Inflammatory macrophage (primary cell): ENCODE measurements around the gene GPR180.

Experiments used
- DNase-seq, 2 donors: peaks; one replicate each; pipeline ENCODE4 v3.0.0-alpha.2; 2020 to 2022
- total RNA-seq, 18 experiments: gene quantifications; one replicate each; lab custom pipeline; 2026; ENCODE audit warnings: mixed read lengths in 6 of 18, inconsistent platforms in 2 of 18; lab: John Stamatoyannopoulos, UW

GPR180 gene
- 21.3 to 47.9 (median 34.8) reads per million in 18 experiments for total RNA-seq

DNA sequence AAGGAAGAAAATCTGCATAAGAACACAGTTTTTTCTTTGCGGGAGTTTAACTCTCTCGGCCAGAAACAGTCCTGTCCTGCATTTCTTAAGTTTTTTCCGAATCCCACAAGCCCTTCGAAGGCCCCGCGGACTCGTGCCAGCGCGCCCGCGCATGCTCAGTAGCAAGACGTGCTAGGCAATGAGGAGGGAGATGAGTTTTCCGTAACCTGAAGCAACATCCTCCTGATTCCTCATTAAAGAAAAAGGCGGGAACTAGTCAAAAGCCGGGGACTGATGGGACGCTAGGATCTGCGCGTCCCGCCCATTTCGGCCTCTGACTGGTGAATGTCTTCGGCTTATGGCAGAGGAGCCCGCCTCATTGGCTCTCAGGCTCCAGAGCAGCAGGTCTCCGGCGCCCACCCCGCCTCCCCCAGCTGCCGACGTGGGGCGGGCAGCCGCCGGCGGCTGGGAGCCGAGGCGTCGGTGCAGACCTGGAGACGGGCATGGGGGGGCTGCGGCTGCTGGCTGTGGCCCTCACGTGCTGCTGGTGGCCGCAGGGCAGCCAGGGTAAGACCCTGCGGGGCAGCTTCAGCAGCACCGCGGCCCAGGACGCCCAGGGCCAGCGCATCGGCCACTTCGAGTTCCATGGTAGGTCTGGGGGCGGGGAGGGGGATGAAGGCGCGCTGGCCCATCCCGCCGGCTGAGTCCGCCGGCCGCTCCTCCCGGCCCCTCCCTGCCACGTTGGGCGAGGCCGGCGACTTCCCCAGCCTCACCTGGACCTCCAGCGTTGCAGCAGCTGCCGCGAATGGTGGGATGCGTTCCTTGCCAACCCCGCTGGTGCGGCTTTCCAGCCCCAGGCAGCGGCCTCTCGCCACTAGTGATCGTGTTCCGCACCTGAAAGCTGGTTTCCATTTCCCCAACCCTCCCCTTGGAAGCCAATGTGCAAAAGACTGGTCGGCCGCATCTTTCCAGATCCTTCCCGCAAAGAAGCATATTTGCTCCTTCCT lies at the start of gene GPR180:
TSS of gene GPR180 (plus strand) at position 412 of the 986 bp plus-strand sequence. CDS start at position 483, 71 bp downstream.
- DNase-seq: peak; percentile 98

- DNase-seq: no peak
Observed at GRCh38 chr13:94552095-94552494, 49.6 kb upstream of the GPR180 start.

DNA sequence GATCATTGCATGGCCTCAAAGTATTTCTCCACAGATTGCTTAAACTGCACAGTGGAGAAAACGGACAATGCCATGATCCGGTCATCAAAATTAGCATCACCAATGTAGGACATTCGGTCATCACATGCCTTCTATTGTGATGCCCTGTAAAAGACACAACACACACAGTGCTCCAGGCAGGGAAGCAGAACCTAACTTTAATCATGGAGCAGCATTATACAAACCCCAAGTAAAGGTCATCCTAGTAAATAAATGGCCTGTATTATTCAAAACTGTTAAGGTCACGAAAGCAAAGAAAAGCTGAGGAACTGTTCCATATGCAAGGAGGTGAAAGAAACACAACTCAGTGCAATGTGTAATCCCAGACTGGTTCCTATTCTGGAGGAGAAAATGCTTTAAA lies 47.9 kb upstream of the GPR180 start:
- DNase-seq: no peak

- no peak for DNase-seq
Observed at GRCh38 chr13:94556041-94556440, 45.6 kb upstream of the GPR180 start.

- no peak for DNase-seq
Observed at GRCh38 chr13:94556621-94557020, 45.0 kb upstream of the GPR180 start.

DNA sequence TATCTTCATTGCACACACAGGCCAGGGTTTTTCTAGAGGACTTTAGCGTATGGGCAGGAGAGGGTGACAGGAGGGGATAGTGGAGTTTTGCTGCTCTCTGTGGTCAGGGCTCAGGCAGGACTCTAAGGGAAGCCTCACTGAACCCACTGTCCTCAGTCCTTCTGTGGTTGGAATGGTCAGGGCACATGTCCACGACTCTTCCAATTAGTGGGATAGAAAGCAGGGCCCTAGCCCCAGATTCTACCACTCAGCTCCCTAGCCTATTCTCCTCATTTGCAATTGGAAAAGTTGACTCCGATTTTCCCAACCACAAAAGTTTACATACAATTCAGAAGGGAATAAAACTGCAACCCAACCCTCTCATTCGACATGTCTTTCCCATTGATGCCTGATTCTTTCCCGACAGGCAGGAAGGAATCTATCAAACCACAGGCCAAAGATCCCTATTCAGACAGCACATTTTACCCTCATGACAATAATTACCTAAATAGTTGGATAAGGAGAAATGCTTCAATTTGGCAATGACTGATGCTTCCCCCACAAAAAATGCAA lies 43.9 kb upstream of the GPR180 start:
- no peak for DNase-seq

GRCh38 chr13:94558716-94559115 lies 42.9 kb upstream of the GPR180 start:
- no peak for DNase-seq

GRCh38 chr13:94559222-94559795 lies 42.3 kb upstream of the GPR180 start:
- no peak for DNase-seq

DNA sequence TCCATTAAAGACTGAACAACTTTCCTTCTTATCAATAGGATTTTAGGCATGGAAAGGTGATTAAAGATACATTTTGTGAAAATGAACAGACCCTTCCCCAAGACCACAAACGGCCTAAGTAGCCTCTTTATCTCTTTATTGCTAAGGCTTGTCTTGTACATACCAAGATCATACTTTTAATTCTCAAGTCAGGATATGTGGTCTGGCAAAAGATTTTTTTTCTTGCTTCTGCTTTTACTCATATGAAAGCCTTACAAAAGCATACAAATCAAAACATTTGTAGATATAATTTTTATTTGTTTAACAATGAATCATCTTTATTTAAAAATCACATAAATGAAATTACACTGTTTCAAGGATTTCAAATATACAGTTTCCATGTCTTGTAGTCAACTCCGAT lies 41.5 kb upstream of the GPR180 start:
- no peak for DNase-seq

DNA sequence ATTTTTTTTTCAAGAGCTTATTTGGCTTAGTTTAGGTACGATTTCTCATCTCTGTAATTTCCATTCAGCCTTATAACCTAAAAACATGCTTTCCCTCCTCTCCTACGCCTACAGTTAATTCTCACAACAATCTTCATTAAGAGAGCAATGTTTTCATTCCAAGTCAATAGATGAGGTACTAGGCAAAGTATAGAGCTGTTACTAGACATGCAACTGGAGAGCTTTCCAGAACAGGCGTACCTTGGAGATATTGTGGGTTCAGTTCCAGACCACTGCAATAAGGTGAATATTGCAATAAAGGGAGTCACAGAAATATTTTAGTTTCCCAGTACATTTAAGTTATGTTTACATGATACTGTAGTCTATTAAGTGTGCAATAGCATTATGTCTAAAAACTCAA lies 40.5 kb upstream of the GPR180 start:
- DNase-seq: no peak

- DNase-seq: no peak
Observed at GRCh38 chr13:94567581-94567980, 34.1 kb upstream of the GPR180 start.

- DNase-seq: no peak
Observed at GRCh38 chr13:94568443-94568842, 33.2 kb upstream of the GPR180 start.

- no peak for DNase-seq
Observed at GRCh38 chr13:94569615-94570014, 32.0 kb upstream of the GPR180 start.

- DNase-seq: no peak
Observed at GRCh38 chr13:94579063-94579462, 22.6 kb upstream of the GPR180 start.

DNA sequence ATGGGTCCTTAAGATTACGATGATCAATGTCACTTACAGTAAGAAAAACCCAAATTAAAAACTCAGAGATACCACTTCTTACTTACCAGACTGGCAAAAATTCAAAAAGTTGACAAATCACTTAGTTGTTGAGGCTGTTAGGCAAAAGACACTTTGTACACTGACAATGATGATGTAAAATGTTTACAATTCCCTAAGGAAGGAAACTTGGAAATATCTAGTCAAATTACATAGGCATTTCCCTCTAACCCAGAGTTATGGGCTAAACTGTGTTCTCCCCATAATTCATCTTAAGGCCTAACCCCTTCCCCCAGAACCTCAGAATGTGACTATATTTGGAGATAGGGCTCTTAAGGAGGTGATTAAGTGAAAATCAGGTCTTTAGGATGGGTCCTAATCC lies 17.7 kb upstream of the GPR180 start:
- no peak for DNase-seq

DNA sequence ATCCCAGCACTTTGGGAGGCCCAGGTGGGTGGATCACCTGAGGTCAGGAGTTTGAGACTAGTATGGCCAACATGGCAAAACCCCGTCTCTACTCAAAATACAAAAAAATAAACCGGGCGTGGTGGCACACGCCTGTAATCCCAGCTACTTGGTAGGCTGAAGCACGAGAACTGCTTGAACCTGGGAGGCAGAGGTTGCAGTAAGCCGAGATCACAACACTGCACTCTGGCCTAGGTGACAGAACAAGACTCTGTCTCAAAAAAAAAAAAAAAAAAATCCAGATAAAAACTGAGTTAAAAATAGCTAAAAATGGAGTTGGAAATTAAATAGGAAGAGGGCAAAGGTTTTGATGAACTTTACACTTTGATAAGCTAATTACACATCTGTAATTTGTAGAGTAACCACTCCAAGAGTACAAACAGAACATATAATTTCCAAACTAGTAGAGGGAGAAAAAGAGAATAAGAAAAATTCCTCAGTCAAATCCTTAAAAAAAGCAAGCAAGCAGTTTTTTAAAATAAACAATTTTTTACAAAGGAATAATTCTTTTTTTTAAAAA lies 16.0 kb upstream of the GPR180 start:
- no peak for DNase-seq

DNA sequence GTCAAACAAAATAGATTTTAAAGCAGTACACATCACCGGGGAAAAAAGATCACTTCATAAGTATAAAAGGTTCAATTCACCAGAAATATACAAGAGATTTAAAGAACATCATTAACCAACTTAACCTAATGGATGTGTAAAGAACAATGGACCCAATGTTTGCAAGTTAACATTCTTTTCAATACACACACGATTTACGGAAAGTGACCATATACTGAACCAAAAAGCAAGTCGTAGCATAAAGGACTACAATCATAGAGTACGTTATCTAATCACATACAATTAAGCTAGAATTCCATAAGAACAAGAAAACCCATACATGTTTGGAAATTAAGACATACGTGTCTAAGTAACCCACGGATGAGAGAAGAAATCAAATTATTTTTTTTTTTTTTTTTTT lies 15.3 kb upstream of the GPR180 start:
- no peak for DNase-seq

GRCh38 chr13:94588541-94588940 lies 13.1 kb upstream of the GPR180 start:
- DNase-seq: no peak

GRCh38 chr13:94590744-94591143 lies 10.9 kb upstream of the GPR180 start:
- no peak for DNase-seq

DNA sequence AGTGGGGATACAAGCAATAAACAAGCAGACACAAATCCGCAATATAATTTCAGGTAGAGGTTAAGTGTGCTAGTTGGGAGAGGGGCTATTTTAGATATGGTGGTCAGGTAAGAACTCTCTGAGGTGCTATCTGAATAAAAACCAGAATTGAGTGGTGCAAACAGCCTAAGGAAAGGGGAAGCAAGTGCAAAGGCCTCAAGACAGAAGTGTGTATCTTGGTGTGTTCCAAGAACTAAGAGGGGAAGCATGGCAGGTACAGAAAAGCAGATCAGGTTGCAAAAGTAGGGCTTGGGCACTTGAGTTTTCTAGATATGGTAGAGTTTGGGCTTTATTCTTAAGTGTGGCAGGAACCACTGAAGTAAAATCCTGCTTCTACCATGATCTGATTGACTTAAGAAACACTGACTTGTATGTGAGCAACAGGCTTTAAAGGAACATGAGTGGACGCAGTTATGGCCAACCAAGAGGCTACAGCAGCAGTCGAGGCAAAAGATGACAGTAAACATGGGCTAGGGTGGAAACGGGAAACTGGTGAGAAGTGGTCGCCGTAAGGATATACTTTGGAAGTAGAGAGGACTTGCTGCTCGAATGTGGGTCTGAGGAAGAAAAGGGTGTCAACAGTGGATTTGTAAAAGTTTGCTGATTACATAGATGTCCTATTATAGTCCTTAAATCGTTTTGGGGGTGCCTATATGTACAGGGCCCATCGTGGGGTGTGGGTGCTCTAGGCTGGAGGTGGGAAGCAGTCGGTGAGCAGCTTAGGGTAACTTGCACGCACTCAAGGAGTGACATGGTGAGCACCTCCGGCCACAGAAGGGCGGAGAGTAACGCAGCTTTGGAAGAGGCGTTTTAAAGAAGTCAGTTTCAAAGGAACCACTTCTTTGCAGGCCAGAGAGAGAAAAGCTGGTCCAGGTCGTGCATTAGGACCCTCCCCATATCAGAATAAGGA lies 6.4 kb upstream of the GPR180 start:
- peak in 1 of 2 donors; percentile 23 for DNase-seq

DNA sequence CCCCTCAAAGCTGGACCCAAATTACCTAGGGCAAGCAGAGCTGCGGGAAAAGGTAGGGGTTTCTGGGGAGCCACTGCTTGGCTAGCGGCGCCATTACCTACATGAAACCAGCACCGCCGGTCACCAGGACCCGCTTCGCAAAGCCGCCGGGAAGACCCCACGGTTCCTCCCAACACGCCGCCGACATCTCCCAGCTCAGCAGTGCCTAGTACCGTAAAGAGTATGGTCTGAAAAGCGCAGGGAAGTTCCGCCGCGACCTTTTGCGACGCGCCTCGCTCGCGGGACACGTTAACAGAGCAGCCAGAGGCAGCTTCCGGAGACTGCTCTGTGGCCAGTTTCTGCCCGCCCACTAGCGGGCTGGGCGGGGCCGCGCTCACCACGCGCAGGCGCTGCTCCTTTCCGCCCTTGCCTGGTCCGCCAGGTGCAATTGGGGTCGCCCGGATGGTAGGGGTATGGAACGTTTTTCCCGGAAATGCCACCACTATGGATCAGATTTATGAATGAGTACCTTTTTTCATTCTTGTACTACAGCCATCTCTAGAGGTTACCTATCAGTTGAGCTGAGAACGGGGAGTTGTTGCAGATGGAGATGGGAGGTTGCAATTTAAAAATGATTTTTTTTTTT lies 5.6 kb upstream of the GPR180 start, which contains the start of gene TGDS:
TSS of gene TGDS (minus strand) at position 203 of the 625 bp plus-strand sequence. CDS start at position 187, 16 bp downstream.
- DNase-seq: peak; percentile 94 to 96
